GM18951 (cell line): ENCODE results near the gene STAT4.

ENCODE experiments used
- POLR2A ChIP-seq: IDR thresholded peaks from 4 replicates; pipeline ENCODE4 v1.6.1; 2011; ENCODE audit warnings: mild to moderate bottlenecking; ENCODE audit not compliant: insufficient read length, insufficient read depth; ENCODE audit errors: extremely low read depth
- in situ Hi-C: fragments of 300-500 bp; cut with MboI; formaldehyde crosslinking; loops from one replicate; pipeline ENCODE4 v1.12.0; 2022; ENCODE audit warnings: low sequenced_read_pairs, mixed read lengths, inconsistent platforms; ENCODE audit not compliant: unreplicated experiment

STAT4 gene

DNA sequence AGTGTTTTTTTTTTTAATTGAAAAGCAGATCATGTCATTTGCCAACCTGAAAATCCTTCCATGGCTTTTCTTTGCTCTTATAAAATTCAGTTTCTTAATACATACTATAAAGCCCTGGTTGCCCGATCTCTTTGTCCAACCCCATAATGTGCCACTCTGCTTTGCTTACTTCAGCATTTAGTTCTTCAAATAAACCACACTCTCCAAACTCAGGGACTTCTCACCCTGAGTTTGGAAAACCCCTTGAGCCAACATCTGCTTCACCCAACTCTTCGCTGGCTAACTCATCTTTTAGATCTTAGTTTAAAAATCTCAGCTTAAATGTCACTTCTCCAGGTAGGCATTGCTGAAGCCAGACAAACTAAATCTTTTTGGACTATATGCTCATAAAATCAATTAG is 135.6 kb downstream of the STAT4 start:
- no peak for TF ChIP-seq POLR2A
- in situ Hi-C loops, result no loop called here

- in situ Hi-C loops, result no loop called here
- no peak for TF ChIP-seq POLR2A
These were observed 136.2 kb downstream of the STAT4 start for GRCh38 chr2:191014653-191015020.

GRCh38 chr2:191013932-191014652 is 136.7 kb downstream of the STAT4 start, which contains the start of gene STAT1:
STAT1 (minus strand) TSS chr2:191014171; CDS start chr2:191010003, 4,168 bp downstream.
- in situ Hi-C loops, result no loop called here

DNA sequence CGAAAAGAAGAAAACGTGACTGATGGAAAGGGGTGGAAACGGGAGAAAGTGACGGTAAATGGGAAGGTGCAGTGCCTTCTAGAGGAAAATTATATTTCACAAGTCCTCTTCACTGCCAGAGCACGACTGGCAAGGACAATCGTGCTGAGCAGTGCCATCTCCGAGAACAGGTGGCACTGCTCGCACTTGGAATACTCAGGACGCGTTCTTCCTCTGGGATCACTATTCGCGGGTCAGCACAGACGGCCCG is 137.2 kb downstream of the STAT4 start:
- TF ChIP-seq POLR2A, result no peak
- in situ Hi-C loops, result no loop called here

More at GRCh38 chr2:191013932-191014652, 136.7 kb downstream of the STAT4 start, which contains the start of gene STAT1:
- peak; percentile 100 for TF ChIP-seq POLR2A

GRCh38 chr2:191012845-191013681 is 137.7 kb downstream of the STAT4 start:
- in situ Hi-C loops, result no loop called here
- TF ChIP-seq POLR2A, result no peak

- TF ChIP-seq POLR2A, result peak; percentile 33
- in situ Hi-C loops, result no loop called here
These were observed 138.4 kb downstream of the STAT4 start for GRCh38 chr2:191012346-191012745.

- in situ Hi-C loops, result no loop called here
- peak; percentile 47 for TF ChIP-seq POLR2A
These were observed 139.6 kb downstream of the STAT4 start for GRCh38 chr2:191010887-191011885.

DNA sequence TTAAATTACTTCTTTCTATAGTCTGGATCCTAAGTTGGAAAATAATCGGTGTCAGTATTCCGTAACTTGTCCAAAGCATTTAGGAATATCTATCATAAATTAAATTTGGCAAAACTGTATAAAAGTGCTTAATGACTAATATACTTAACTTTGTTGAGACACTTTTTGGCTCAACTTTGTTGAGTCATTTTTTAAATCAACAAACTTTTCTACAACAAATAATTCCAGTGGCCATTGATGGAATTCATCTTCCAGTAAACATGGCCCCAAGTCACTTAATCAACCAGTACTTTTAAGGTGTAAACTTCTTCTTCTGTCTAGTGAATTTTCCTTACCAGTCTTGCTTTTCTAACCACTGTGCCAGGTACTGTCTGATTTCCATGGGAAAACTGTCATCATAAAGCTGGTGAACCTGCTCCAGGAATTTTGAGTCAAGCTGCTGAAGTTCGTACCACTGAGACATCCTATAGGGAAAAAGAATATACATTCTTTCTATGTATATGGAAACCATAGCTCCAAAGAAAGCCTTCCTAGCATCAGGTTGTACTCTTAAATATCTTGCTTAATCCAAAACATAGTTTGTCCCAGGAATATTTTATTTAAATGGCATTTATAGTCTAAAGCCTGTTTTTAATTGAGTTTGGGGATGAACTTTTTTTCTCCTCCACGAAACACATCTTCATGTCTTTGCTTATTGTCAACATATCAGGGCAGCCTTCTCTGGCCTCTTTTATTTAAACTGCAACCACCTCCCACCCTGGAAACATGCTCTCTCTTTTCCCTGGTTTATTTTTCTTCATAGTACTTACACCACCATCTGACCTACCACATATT is 141.0 kb downstream of the STAT4 start:
- in situ Hi-C loops, result no loop called here
- no peak for TF ChIP-seq POLR2A

DNA sequence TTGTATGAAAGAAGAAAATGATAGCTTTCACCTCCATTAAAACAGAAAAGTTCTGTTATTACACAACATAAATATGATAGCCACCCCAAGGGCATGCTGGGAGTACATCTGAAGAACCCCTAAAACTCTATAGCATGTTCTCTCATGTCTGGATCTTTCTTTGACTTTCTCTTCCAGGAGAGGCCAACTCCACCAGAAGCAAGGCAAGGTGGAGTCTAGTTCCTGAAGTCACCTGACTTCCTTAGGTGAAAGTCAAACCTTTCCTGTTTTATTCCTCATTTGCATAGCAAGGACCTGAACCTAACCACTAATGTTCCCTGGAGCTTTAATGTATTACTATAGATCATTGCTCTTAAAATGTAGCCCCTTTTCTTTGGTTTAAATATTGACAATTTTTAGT is 142.5 kb downstream of the STAT4 start:
- in situ Hi-C loops, result no loop called here

DNA sequence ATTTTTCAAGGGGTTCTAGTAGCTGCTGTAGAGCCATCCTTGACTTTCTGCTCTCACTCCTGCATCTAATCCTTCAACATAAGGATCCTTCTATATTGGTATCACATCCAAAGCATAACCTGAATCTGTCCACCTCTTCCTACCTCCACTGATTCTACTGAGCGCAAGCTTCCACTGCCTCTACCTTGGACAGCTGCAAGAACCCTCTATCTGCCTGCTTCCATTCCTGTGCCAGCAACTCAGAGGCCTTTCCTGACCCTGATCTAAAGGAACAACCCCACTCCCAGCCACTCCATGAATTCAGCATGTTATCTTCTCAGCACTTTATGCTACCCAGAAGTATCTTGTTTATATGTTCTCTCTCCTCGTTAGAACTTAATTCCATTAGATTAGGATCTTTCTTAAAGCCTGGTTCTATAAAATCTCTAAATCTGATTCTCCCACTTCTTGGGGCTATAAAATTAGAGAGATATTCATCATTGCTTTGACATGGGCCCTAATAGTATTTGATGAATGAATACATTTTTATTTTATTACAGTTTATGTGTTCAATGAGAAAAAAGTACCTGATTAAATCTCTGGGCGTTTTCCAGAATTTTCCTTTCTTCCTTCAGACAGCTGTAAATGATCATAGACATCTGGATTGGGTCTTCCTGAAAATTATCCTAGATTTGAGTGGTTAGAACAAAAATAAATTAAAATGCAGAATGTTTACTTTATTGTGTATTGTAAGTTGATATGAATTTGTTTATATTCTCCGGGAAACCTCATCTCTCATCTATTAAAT is 143.6 kb downstream of the STAT4 start:
- in situ Hi-C loops, result no loop called here
- no peak for TF ChIP-seq POLR2A

More for the DNA sequence above, 142.5 kb downstream of the STAT4 start:
- TF ChIP-seq POLR2A, result no peak

- in situ Hi-C loops, result no loop called here
- TF ChIP-seq POLR2A, result no peak
These were observed 144.5 kb downstream of the STAT4 start for GRCh38 chr2:191006297-191006696.

DNA sequence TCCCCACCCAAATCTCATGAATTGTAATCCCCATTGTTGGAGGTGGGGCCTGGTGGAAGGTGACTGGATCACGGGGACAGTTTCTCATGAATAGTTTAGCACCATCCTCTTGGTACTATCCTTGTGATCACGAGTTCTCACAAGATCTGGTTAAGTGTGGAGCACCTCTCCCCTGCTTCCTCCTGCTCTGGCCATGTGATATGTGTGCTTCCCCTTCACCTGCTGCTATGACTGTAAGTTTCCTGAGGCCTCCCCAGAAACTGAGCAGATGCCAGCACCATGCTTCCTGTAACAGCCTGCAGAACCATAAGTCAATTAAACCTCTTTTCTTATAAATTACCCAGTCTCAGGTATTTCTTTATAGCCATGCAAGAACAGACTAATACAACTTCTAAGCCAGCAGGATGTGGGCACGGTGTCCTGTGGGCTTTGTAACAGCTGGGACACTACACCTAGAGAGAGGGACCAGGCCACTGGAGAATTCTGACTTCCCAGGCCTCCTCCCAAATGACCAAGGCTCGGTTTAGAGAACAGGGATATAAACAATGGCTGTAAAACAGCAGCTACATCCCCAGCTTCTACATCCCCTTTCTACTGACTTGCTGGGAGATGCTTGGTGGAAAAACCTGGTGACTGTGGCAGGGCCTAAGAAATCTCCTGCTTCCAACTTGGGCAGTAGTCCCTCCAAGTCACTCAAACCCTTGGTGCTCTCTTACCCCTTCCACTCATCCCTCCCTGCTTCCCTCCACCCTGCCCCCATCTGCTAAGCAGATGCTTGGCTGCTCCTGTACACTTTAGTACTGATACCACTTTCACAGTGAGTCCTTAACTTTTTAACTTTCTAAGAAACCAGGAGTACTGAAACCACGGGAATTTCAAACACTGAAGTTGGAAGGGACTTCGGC is 147.1 kb downstream of the STAT4 start:
- in situ Hi-C loops, result no loop called here
- no peak for TF ChIP-seq POLR2A
